Liver (tissue), 9 donors: ENCODE data around the gene GABBR2. TPM values are rescaled to one million over a fixed set of nuclear protein-coding genes. Genes with fewer than 3 reads are reported as not detected.

Experiments
- DNase-seq: peaks from one replicate; pipeline ENCODE4 v3.0.0-alpha.2; 2017; ENCODE audit warnings: low spot score
- H3K27ac ChIP-seq, 2 donors: one replicate each; pipeline ENCODE4 v1.7.0; 2013; ENCODE audit warnings: inconsistent platforms in 2 of 2, low read length in 2 of 2, control low read depth in 1 of 2, low read depth in 1 of 2, mild to moderate bottlenecking in 1 of 2
- H3K27me3 ChIP-seq, 4 donors: one replicate each; pipeline versions ENCODE4 v1.6.1 to v1.7.0; 2013; ENCODE audit warnings: low read length in 3 of 4, inconsistent platforms in 1 of 4, mild to moderate bottlenecking in 1 of 4, moderate library complexity in 1 of 4; ENCODE audit not compliant: control insufficient read depth in 4 of 4, insufficient read depth in 4 of 4
- H3K36me3 ChIP-seq, 4 donors: one replicate each; pipeline versions ENCODE4 v1.6.1 to v1.7.0; 2013; ENCODE audit warnings: low read length in 3 of 4, mild to moderate bottlenecking in 3 of 4, low read depth in 1 of 4, moderate library complexity in 1 of 4; ENCODE audit not compliant: control insufficient read depth in 4 of 4, insufficient read depth in 3 of 4
- H3K4me1 ChIP-seq, 4 donors: one replicate each; pipeline versions ENCODE4 v1.6.1 to v1.7.0; 2013; ENCODE audit warnings: low read length in 3 of 4, mild to moderate bottlenecking in 3 of 4, moderate library complexity in 1 of 4; ENCODE audit not compliant: control insufficient read depth in 4 of 4, insufficient read depth in 4 of 4
- H3K4me3 ChIP-seq, 3 donors: one replicate each; pipeline versions ENCODE4 v1.6.1 to v1.7.0; 2013; ENCODE audit warnings: low read length in 3 of 3, control low read depth in 1 of 3, low read depth in 1 of 3, mild to moderate bottlenecking in 1 of 3
- H3K9ac ChIP-seq, 2 donors: one replicate each; pipeline ENCODE4 v1.7.0; 2013; ENCODE audit warnings: low read length in 2 of 2, mild to moderate bottlenecking in 2 of 2, moderate library complexity in 2 of 2, control low read depth in 1 of 2, low read depth in 1 of 2
- H3K9me3 ChIP-seq, 4 donors: one replicate each; pipeline versions ENCODE4 v1.6.1 to v1.7.0; 2013; ENCODE audit warnings: low read length in 3 of 4; ENCODE audit not compliant: control insufficient read depth in 4 of 4
- ATF3 ChIP-seq: IDR thresholded peaks from 2 replicates; pipeline ENCODE4 v1.6.1; 2016; ENCODE audit warnings: antibody characterized with exemption
- CTCF ChIP-seq: fragments of 150-350 bp; IDR thresholded peaks from 2 replicates; pipeline ENCODE4 v1.5.1; 2017; ENCODE audit warnings: improper control_type of control experiment, low read depth, low read length; ENCODE audit not compliant: missing input control
- EGR1 ChIP-seq, 2 donors: IDR thresholded peaks; 2 replicates each; pipeline ENCODE4 v1.6.1; 2016 to 2018; ENCODE audit warnings: antibody characterized with exemption in 2 of 2, low read depth in 2 of 2
- FOXA1 ChIP-seq: IDR thresholded peaks from 2 replicates; pipeline ENCODE4 v1.6.1; 2016; ENCODE audit warnings: antibody characterized with exemption
- FOXA2 ChIP-seq: IDR thresholded peaks from 2 replicates; pipeline ENCODE4 v1.6.1; 2016; ENCODE audit warnings: antibody characterized with exemption
- GABPA ChIP-seq, 2 donors: IDR thresholded peaks in 1 of 2; conservative IDR thresholded peaks in 1 of 2; 2 replicates each; pipeline ENCODE4 v1.6.1; 2016; ENCODE audit warnings: antibody characterized with exemption in 2 of 2, mild to moderate bottlenecking in 1 of 2, moderate library complexity in 1 of 2
- HNF4G ChIP-seq: IDR thresholded peaks from 2 replicates; pipeline ENCODE4 v1.6.1; 2016; ENCODE audit warnings: antibody characterized with exemption
- JUND ChIP-seq, 2 donors: IDR thresholded peaks; 2 replicates each; pipeline ENCODE4 v1.6.1; 2016; ENCODE audit warnings: antibody characterized with exemption in 2 of 2
- MAX ChIP-seq: IDR thresholded peaks from 2 replicates; pipeline ENCODE4 v1.6.1; 2016; ENCODE audit warnings: antibody characterized with exemption
- NR2F2 ChIP-seq: IDR thresholded peaks from 2 replicates; pipeline ENCODE4 v1.6.1; 2016; ENCODE audit warnings: antibody characterized with exemption
- RAD21 ChIP-seq, 2 donors: IDR thresholded peaks; 2 replicates each; pipeline ENCODE4 v1.6.1; 2016; ENCODE audit warnings: antibody characterized with exemption in 2 of 2, mild to moderate bottlenecking in 2 of 2
- REST ChIP-seq: IDR thresholded peaks from 2 replicates; pipeline ENCODE4 v1.6.1; 2016; ENCODE audit warnings: antibody characterized with exemption, mild to moderate bottlenecking
- RXRA ChIP-seq, 2 donors: IDR thresholded peaks; 2 replicates each; pipeline ENCODE4 v1.6.1; 2017 to 2018; ENCODE audit warnings: antibody characterized with exemption in 2 of 2, mild to moderate bottlenecking in 1 of 2
- SP1 ChIP-seq: IDR thresholded peaks from 2 replicates; pipeline ENCODE4 v1.6.1; 2018; ENCODE audit warnings: antibody characterized with exemption, mild to moderate bottlenecking
- TAF1 ChIP-seq: conservative IDR thresholded peaks from 2 replicates; pipeline ENCODE4 v1.6.1; 2016; ENCODE audit warnings: antibody characterized with exemption, mild to moderate bottlenecking
- ZBTB33 ChIP-seq: IDR thresholded peaks from 2 replicates; pipeline ENCODE4 v1.6.1; 2016; ENCODE audit warnings: antibody characterized with exemption
- WGBS: extraction: QIAGEN DNeasy Blood & Tissue Kit; methylation state at CpG from one replicate; pipeline ENCODE4 v1.1.7; 2013; 5-methylcytosine and 5-hydroxymethylcytosine counted together
- polyA plus RNA-seq, 2 donors: library from polyadenylated mRNA; stranded (reverse) in 1 of 2; unstranded in 1 of 2; fragments of 200-250 nt in 1 of 2; fragments of >200 nt in 1 of 2; fragmentation: Nextera tagmentation in 1 of 2; extraction: Ambion mirVana in 1 of 2; gene quantifications; one replicate each; pipeline versions ENCODE4 v1.2.1 to v1.2.3, GENCODE V29; 2013 to 2015
- total RNA-seq, 2 donors: library from RNA; depleted of rRNA; stranded (reverse); fragments of >200 nt; gene quantifications; one replicate each; pipeline ENCODE4 v1.2.3, GENCODE V29; 2014
- donor health status: healthy.
- donor health status: healthy.
- donor health status: healthy.
- donor health status: healthy.
- donor health status: healthy.

GABBR2 gene
- total and polyA plus RNA-seq, 4 donors, result 0.03 to 0.23 (median 0.08) TPM; not detected in 1

- WGBS, result 80% methylated on average over 8 of the region's 8 CpGs
- H3K9me3 ChIP-seq, result no peaks in the 10 kb centered on the region
- DNase-seq, result no peak
- H3K4me1 ChIP-seq, result peaks cover 0 to 4% (median 0%) of the 10 kb centered on the region in 4 donors
- no peaks in the 10 kb centered on the region for H3K27me3 ChIP-seq
- no peak overlapping the region for H3K4me3 ChIP-seq
- peak overlapping the region in 1 of 2 donors; percentile 40 for H3K27ac ChIP-seq
- H3K36me3 ChIP-seq, result peaks cover 0 to 4% (median 0%) of the 10 kb centered on the region in 4 donors
- no peak for TF ChIP-seq EGR1 (IDR thresholded peaks at IDR 0.05; ENCODE audit: low read depth in 2 of 2)
- no peak for TF ChIP-seq NR2F2
- H3K9ac ChIP-seq, result no peak overlapping the region
Measured at GRCh38 chr9:98247831-98248657, 460.7 kb downstream of the GABBR2 start.

- 91% methylated on average over 3 of the region's 3 CpGs for WGBS
Measured at GRCh38 chr9:98242426-98242825, 466.3 kb downstream of the GABBR2 start.

More at GRCh38 chr9:98242426-98242825, 466.3 kb downstream of the GABBR2 start:
- Histone ChIP-seq H3K9me3 (no peaks in the 10 kb centered on the region), H3K4me3 (no peak overlapping the region), H3K9ac (no peak overlapping the region), H3K36me3 (peaks cover 0 to 2% (median 0%) of the 10 kb centered on the region in 4 donors), H3K27ac (no peak overlapping the region), H3K4me1 (no peaks in the 10 kb centered on the region), H3K27me3 (no peaks in the 10 kb centered on the region)
- TF ChIP-seq ATF3 (no peak), RAD21 (IDR thresholded peaks at IDR 0.05) (no peak), REST (no peak), ZBTB33 (no peak), FOXA2 (no peak), MAX (no peak), CTCF (no peak), SP1 (no peak), NR2F2 (no peak), JUND (IDR thresholded peaks at IDR 0.05) (no peak), GABPA (IDR thresholded peaks at IDR 0.05 in 1 of 2, conservative IDR thresholded peaks at IDR 0.05 in 1 of 2) (no peak), RXRA (IDR thresholded peaks at IDR 0.05) (no peak), EGR1 (IDR thresholded peaks at IDR 0.05; ENCODE audit: low read depth in 2 of 2) (no peak), TAF1 (no peak), FOXA1 (no peak), HNF4G (no peak)
- DNase-seq, result no peak
